GM12801 (cell line): ENCODE data around the gene TCF12.

Experiments
- TF ChIP-seq, protein P1 (sequence below): IDR thresholded peaks from one replicate; pipeline ENCODE4 v1.5.1; 2011; ENCODE audit warnings: control low read depth; ENCODE audit not compliant: insufficient read length; ENCODE audit errors: extremely low read depth

The TCF12 gene

DNA sequence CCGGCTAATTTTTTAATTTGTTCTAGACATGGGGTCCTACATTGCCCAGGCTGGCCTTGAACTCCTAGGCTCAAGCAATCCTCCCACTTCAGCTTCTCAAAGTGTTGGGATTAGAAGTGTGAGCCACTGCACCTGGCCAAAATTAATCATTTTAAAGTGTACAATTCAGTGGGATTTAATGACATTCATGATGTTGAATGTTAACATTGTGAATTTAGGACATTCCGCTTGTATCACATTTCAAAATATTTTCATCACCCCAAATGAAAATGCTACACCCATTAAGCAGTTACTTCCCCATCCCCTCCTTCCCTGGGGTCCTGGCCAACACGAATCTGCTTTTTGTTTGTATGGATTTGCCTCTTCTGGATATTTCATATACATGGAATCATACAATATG, 395.8 kb downstream of the TCF12 start:
- TF ChIP-seq, protein P1, sequence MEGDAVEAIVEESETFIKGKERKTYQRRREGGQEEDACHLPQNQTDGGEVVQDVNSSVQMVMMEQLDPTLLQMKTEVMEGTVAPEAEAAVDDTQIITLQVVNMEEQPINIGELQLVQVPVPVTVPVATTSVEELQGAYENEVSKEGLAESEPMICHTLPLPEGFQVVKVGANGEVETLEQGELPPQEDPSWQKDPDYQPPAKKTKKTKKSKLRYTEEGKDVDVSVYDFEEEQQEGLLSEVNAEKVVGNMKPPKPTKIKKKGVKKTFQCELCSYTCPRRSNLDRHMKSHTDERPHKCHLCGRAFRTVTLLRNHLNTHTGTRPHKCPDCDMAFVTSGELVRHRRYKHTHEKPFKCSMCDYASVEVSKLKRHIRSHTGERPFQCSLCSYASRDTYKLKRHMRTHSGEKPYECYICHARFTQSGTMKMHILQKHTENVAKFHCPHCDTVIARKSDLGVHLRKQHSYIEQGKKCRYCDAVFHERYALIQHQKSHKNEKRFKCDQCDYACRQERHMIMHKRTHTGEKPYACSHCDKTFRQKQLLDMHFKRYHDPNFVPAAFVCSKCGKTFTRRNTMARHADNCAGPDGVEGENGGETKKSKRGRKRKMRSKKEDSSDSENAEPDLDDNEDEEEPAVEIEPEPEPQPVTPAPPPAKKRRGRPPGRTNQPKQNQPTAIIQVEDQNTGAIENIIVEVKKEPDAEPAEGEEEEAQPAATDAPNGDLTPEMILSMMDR: no peak

DNA sequence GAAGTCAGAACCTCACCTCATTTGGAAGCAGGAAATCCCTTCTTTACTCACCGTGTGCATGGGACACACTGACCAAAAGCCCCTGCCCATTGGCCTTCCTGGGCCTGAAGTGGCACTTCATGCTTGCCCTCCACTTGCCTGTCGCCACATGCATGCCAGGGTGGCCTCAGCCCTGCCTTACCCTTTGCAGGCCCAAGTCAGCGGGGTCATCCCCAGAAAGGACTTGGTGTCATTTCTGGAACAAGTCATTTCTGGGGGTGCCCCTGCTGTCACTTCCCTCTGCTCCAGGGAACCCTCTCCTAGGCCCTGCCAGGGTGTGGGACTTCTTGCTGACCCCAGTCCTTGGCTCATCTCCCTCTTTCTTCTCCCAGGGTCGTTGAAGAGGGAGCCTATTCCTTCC, 398.0 kb downstream of the TCF12 start:
- TF ChIP-seq, protein P1: no peak

DNA sequence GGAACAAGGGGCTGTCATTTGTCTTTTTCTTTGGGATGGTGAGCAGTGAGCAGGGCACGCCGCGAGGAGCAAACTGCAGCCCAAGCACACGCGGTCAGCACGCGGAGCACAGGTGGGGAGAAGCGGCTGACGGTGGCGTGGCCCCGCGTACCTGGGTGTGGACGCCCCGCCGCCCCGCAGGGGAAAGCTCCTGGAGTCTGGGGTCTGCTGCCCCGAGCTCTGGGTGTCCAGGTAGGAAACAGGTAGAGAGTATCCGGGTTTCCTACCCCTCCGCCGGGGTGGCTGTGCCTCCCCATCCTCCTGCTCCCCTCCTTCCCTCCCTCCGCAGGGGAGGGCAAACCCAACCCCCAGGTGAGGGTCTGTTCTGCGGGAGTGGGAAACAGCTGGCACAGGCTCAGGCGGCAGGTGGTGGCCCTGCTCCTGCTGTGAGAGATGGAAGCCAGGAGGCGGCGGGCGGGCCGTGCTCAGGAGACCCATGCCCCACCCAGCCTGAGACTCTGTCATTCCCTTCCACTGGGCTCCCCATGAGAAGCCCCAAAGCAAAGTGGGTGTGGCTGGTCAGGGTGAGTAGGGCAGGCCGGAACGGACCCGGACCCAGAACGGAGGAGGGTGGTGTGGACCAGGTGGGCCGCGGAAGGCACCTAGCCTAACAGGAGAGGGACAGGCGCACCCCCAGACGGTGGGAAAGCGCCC, 400.9 kb downstream of the TCF12 start:
- TF ChIP-seq, protein P1: no peak

DNA sequence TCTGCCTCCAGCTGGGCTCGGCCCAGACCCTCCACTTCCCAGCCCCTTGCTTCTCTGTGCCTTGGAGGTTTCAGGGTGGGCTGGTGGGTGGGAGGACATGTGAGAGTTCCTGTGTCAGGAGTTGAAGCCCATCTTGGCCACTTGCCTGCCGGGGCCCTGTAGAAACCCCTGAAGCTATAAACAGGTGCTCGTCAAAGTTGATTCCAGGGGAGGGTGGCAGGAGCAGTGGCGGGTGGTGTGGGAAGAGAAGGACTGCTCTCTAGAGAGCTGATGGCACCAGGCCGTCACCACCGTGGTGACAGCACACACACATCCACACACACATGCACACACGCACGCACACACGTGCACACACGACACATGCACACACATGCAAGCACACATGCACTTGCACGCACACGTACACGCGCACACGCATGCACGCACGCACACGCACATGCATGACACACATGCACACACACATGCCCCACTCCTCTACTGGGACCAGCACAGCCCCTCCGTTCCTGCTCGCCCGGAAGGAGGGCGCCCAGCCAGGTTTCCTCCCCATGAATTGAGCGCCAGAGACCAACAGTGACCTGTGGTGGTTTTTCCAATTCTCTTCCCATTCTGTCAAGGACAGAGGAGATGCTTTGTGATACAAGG, 401.6 kb downstream of the TCF12 start:
- TF ChIP-seq, protein P1: no peak

DNA sequence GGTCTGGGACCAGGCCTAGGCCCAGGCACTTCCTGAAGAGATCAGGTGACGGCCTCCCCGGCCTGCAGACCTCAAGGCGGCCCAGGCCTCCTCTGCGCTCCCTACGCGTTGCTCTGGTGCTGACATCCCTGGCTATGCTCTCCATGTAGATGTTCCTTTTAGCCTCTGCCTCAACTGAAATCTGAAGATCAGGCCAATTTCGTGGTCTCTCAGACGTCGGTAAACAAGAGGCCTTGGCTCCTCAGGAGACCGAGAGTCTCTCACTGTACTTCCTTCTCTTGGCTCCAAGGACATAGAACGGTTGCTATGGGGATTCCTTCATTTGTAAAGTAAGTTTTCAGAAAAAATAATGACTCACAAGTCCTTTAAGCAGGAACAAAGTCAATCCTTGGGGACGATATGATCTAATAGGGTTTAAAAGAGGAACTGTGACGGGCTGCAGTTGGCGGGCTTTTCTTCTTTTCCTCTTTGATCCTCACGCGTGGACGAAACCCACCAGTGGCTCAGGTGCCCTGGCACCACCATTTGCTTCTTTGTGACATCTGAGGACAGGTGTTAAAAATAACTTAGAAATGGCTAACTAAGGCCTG, 402.3 kb downstream of the TCF12 start:
- TF ChIP-seq, protein P1: no peak

DNA sequence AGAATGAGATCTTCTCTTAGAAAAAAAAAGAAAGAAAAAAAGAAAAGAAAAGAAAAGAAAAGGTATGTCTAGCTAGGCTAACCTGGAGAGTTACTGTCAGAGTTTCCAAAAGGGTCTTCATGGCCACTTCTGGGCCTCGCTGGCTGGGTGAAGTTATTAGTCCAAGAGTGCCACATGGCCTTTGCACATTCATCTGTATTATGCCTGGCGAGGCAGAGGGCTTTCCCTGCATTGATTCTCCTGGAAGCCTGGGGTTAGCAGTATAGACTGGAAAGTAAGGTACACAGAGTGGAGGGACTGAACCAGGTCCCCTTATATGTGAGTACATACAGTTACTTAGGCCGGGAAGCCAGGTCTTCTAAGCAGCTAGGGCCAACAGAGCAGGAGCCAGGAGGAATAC, 403.0 kb downstream of the TCF12 start:
- TF ChIP-seq, protein P1: no peak

DNA sequence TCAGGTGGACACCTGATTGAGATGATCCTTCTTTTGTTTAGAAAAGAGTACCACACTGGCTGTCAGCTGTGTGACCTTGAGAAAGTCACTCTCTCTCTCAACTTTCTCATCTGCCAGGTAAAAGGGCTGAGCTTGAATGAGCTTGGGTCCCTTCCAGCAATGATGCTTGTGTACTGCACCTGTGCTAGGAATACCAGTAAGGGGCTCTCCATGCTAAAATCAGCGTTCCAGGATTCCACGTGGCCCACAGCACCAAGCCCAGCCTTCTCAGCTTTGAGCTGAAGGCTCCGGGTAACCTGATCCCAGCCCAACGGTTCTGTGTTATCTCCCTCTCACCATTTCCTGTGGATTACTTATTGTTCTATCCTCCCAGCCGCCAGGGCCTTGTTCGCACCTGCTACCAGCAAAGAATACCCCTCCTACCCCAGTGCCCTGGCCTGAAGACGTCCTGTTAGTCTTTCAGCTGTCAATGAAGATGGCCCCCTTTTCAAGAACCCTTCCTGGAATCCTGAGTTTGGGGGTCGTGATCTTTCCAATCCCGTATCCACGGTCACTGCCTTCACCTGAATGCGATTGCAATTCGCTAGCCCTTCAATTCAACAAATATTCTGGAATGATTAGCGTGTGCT, 403.6 kb downstream of the TCF12 start:
- TF ChIP-seq, protein P1: no peak
